Measurements from ENCODE around the gene UNKL.

- TF ChIP-seq CTCF (IDR thresholded peaks at IDR 0.05; ENCODE audit: insufficient read depth, low read length, poor library complexity, severe bottlenecking) (no peak), EZH2phosphoT487 (conservative IDR thresholded peaks at IDR 0.05; ENCODE audit: low read length) (no peak)
Observed at GRCh38 chr16:1445518-1446203, 31.2 kb upstream of the UNKL start.
